AG04449 (cell line): ENCODE data around the gene ADIRF.
"Not testable (repeated sequence)": the region's sequence is repeated elsewhere in the genome, so short reads cannot be mapped to it uniquely, and the experiment has no call there.

ENCODE experiments used
- CTCF ChIA-PET: fragments of 350-600 bp; formaldehyde crosslinking; extraction: SDS; loops from one replicate; lab custom pipeline; 2021; ENCODE audit warnings: antibody characterized with exemption; lab: Yijun Ruan, JAX
- POLR2A ChIA-PET: fragments of 400-600, 350-600 bp; formaldehyde crosslinking; extraction: SDS; loops from one replicate; lab custom pipeline; 2020; ENCODE audit warnings: antibody characterized with exemption, inconsistent platforms; lab: Yijun Ruan, JAX
- DNase-seq: peaks from one replicate; pipeline ENCODE4 v3.0.0-alpha.2; 2010; ENCODE audit warnings: low read depth, low spot score
- H3K4me3 ChIP-seq: 2 replicates; pipeline ENCODE4 v1.5.1; 2011; ENCODE audit warnings: low read depth, mild to moderate bottlenecking, control low read depth, low read length
- CTCF ChIP-seq: IDR thresholded peaks from one replicate; pipeline ENCODE4 v1.5.1; 2011; ENCODE audit warnings: mild to moderate bottlenecking, moderate library complexity, low read length, control low read depth, inconsistent platforms; ENCODE audit not compliant: insufficient read depth; ENCODE audit errors: missing control alignments

ADIRF gene

DNA sequence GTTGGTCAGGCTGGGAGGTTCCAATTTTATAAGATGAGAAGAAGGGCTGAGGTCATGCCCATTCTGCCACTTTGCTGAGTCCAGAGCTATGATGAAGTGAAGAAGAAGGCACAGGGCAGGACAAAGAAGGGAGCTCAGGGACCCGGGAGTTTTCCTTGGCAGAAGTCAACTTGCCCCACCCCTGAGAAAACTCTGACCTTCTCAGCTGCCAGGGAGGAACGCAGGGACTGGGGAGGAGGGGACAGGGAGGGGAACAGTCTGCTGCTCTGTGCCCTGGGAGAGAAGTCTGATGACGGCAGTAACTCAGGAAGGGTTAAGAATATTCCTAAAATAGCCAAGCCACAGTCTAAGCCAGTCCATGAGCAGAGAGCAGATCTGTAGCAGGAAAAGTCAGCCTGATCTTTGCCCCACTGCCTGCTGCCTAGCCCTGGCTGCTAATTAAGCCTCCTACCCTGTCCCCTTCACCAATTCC is 11.7 kb downstream of the ADIRF start:
- H3K4me3 ChIP-seq, result no peak overlapping the region
- ChIA-PET CTCF (interaction anchor here (0.9 kb wide), 1 partner anchor 19 kb away, joined by 3 read pairs; no protein-coding TSS in a partner anchor), POLR2A (interaction anchor here (1.2 kb wide), 1 partner anchor 9 kb away, joined by 4 read pairs; no protein-coding TSS in a partner anchor)
- DNase-seq, result no peak
- no peak for TF ChIP-seq CTCF

DNA sequence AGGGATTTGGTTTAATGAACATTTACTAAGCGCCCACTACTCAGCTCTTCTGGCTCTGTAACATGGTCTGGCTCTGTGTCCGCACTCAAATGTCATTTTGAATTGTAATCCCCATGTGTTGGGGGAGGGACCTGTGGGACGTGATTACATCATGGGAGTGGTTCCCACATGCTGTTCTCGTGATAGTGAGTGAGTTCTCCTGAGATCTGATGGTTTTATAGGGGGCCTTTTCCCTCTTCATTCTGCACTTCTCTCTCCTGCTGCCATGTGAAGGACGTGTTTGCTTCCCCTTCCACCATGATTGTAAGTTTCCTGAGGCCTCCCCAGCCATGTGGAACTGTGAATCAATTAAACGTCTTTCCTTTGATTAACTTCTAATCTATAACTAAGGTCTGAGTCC is 12.7 kb downstream of the ADIRF start:
- CTCF ChIA-PET, result interaction anchor here (0.9 kb wide), 1 partner anchor 20 kb away, joined by 3 read pairs; no protein-coding TSS in a partner anchor
- not testable (repeated sequence) for DNase-seq, H3K4me3 ChIP-seq
- POLR2A ChIA-PET, result interaction anchor here (1.2 kb wide), 1 partner anchor 10 kb away, joined by 4 read pairs; no protein-coding TSS in a partner anchor

GRCh38 chr10:86981716-86982115 is 13.4 kb downstream of the ADIRF start:
- POLR2A ChIA-PET, result no interaction called here

DNA sequence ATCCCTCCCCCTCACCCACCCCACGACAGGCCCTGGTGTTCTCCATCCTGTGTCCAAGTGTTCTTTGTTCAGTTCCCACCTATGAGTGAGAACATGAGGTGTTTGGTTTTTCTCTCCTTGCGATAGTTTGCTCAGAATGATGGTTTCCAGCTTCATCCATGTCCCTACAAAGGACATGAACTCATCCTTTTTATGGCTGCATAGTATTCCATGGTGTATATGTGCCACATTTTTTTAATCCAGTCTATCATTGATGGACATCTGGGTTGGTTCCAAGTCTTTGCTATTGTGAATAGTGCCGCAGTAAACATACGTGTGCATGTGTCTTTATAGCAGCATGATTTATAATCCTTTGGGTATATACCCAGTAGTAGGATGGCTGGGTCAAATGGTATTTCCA is 16.2 kb downstream of the ADIRF start:
- CTCF ChIA-PET, POLR2A ChIA-PET, DNase-seq, H3K4me3 ChIP-seq: not testable (repeated sequence)

More at GRCh38 chr10:86981716-86982115, 13.4 kb downstream of the ADIRF start:
- no peak for DNase-seq
- no peak for TF ChIP-seq CTCF
- H3K4me3 ChIP-seq, result no peak overlapping the region
- CTCF ChIA-PET, result no interaction called here

GRCh38 chr10:86988520-86988919 is 20.2 kb downstream of the ADIRF start:
- no peak for TF ChIP-seq CTCF
- POLR2A ChIA-PET, result no interaction called here
- no peak overlapping the region for H3K4me3 ChIP-seq
- DNase-seq, result no peak
- CTCF ChIA-PET, result interaction anchor here (2.1 kb wide), 1 partner anchor 22 kb away, joined by 8 read pairs; no protein-coding TSS in a partner anchor

- H3K4me3 ChIP-seq, POLR2A ChIA-PET, DNase-seq, CTCF ChIA-PET: not testable (repeated sequence)
Measured at GRCh38 chr10:86991362-86991761, 23.1 kb downstream of the ADIRF start.

GRCh38 chr10:86992456-86992855 is 24.2 kb downstream of the ADIRF start:
- no peak for TF ChIP-seq CTCF
- CTCF ChIA-PET, result no interaction called here

GRCh38 chr10:86992929-86993328 is 24.6 kb downstream of the ADIRF start:
- TF ChIP-seq CTCF, result no peak
- ChIA-PET CTCF (no interaction called here), POLR2A (no interaction called here)
- H3K4me3 ChIP-seq, result no peak overlapping the region
- DNase-seq, result no peak

More at GRCh38 chr10:86992456-86992855, 24.2 kb downstream of the ADIRF start:
- no peak for DNase-seq
- POLR2A ChIA-PET, result no interaction called here
- no peak overlapping the region for H3K4me3 ChIP-seq

DNA sequence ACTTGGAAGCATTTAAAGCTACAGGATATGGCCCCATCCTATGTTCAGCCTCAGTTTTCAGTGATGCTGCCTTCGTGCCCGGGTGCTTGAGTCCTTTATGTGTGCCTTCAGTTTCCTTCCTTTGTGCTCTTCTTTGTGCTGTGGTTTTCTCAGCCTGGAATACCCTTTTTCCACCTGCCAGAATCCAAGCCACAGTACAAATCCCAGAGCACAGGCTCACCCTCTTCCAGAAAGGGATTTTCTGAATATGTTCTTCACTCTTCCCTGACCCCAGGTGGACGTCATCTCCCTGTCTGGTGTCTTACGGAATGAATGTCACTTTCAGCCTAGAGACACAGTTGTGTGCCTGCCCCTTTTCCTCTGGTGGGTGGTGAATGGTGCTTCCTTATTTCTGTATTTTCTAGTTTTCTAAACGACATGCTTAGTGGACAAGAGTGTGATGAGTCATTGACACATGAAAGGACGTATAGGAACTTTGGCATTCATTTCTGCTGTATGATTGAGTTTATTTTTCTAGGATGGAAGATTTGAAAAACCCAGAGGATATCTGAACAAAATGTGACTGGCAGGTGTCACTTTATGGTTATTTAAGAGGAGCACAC is 31.6 kb downstream of the ADIRF start:
- POLR2A ChIA-PET, CTCF ChIA-PET, DNase-seq, H3K4me3 ChIP-seq: not testable (repeated sequence)
